ENCODE data around the gene GIGYF2.

GRCh38 chr2:232897598-232898408, 200.7 kb downstream of the GIGYF2 start:
- no peak for TF ChIP-seq CTCF (IDR thresholded peaks at IDR 0.05)
- no peak for TF ChIP-seq POLR2A (IDR thresholded peaks at IDR 0.05)
- TF ChIP-seq EP300 (IDR thresholded peaks at IDR 0.05), result no peak
- TF ChIP-seq POLR2AphosphoS5 (IDR thresholded peaks at IDR 0.05), result no peak
